ENCODE measurements around the gene FARS2.

Gene FARS2

GRCh38 chr6:5249451-5250122 is 11.7 kb upstream of the FARS2 start:
- no peak for DNase-seq

DNA sequence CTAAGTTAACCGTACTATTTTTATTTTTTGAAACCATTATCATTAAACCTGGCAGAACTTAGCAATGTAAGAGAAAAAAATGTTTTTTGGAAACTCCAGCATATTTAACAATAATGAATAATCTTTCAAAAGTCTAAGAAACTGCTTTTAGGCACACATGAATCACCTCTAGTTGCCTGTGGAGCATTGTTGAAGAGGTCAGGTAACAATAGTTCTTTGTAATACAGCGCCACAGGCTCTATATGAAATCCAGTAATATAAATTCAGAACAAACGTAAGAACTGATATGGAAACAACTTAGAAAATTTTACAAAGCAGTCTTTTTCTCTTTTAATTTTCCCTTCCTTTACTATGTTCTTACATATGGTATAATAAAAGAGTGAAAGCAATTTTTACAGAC is 10.9 kb upstream of the FARS2 start:
- no peak for DNase-seq

DNA sequence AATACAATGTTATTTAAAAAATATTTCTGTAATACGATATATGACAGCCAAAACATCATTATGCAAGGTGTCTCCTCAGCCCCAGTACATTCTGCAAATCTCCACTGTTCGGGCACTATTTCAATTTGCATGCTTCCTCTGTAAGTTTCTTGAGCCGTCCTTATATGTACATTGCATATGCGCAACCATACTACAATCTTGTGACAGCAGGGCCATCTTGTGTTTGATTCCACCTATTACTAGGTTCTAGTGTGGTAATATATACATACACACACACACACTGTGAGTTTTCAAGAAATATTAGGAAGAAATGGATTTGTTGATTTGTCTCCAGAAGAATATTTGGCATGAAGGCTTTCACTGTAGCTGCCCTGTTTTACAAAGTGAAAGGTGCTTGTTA is 10.4 kb upstream of the FARS2 start:
- DNase-seq = no peak

DNA sequence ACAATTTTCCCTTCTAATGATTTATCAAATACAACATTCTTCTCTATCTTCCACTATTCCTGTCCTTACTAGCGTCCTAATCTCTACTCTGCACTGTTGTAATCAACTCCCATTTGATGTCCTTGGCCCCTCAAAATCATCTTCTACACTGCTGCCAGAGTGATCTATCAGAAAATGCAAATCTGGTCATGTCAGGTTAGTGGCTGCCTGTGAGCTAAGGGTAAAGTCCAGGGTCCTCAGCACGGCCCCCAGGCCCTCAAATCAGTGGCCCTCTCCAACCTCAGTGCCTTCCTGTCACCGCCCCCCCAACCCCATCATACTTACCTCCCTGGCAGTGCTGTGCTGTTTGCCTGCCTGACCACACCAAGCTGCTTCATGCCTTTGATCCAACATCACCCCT is 4.4 kb upstream of the FARS2 start:
- no peak for DNase-seq

- no peak for DNase-seq
Measured at GRCh38 chr6:5257400-5257799, 3.9 kb upstream of the FARS2 start.

DNA sequence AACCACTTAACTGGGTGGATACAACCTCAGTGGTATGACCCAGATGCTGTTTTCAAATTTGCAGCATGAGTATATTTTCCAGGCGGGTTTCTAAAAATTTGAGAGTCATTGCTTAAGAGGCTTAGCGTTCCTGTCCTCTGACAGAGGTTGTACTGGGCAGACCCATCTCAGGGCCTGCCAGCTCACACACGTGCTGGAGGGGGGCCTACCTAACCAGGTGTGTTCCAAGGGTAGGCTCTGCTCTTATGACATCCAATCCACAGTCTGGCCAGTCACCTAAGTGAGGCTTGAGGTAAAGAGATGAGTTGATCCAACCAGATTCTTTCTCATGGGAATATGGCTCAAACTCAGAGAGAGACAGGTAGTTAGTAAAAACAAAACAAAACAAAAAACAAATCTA is 1.9 kb upstream of the FARS2 start:
- DNase-seq = no peak

DNA sequence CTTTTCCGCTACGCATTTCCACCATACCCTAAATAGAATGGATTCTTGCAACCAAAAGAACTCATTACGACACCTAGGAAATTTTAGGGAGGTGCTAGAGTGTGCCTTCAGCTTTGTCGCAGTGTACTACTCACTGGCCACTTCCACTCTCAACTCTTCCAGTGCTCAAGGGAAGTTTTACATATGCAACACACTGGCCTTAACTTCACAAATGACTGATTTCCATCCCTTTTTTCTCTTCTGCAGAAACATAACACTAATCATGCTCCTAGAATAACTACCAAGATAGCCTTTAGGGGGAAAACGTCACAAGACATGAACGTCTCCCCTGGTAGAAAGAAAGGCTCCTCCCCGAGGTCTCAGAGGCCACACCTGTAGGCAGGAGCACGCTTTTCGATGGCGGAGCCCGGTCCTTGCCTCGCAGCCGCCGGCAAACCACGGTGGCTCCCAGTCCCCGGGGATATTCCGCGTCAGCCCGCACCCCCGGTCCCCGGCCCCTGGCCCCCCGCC is 1.1 kb upstream of the FARS2 start:
- peak; percentile 75 for DNase-seq

- DNase-seq = no peak
Measured at GRCh38 chr6:5261545-5262109, 314 bp downstream of the FARS2 start.

GRCh38 chr6:5266423-5266822 is 5.1 kb downstream of the FARS2 start:
- no peak for DNase-seq

GRCh38 chr6:5270093-5270680 is 8.9 kb downstream of the FARS2 start:
- no peak for DNase-seq

GRCh38 chr6:5271926-5272325 is 10.6 kb downstream of the FARS2 start:
- DNase-seq = no peak

- DNase-seq = no peak
Measured at GRCh38 chr6:5274231-5274630, 12.9 kb downstream of the FARS2 start.

DNA sequence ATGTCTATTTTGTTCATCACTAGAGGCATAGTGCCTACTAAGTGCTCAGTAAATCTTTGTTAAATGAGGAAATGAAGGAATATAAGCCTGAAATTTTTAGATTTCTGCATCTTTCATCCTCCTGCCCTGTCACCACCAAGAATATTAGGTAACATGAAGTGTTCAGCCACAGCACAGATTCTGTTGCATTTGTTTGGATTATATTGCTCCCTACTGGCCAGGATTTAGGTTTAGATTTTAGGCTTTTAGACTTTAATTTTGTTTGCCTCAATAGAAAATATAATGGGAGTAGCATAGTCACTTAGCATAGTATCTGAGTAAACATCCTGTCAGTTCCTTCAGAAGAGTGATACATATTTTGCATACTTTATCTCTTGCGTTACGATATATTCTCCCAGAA is 14.2 kb downstream of the FARS2 start:
- DNase-seq = no peak

- no peak for DNase-seq
Measured at GRCh38 chr6:5276581-5276980, 15.3 kb downstream of the FARS2 start.

GRCh38 chr6:5277589-5277988 is 16.3 kb downstream of the FARS2 start:
- no peak for DNase-seq

DNA sequence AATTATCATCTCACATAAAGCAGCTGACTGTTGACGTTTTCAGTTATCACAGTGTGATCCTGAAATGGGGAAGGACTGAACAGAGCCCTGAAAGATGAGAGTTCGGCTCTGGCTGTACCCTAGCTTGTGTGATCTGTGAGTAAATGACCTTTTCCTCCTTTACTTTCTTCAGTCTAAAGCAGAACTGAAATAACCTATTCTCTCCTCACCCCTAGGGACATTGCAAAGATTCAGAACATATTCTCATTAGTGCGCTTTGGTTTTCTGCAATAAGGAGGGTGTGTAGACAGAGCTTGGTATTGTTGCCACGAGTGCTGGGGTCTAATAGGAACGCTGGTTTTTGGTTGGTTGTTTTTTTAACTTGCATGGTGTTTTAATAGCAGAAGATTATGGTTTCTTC is 16.7 kb downstream of the FARS2 start:
- no peak for DNase-seq

DNA sequence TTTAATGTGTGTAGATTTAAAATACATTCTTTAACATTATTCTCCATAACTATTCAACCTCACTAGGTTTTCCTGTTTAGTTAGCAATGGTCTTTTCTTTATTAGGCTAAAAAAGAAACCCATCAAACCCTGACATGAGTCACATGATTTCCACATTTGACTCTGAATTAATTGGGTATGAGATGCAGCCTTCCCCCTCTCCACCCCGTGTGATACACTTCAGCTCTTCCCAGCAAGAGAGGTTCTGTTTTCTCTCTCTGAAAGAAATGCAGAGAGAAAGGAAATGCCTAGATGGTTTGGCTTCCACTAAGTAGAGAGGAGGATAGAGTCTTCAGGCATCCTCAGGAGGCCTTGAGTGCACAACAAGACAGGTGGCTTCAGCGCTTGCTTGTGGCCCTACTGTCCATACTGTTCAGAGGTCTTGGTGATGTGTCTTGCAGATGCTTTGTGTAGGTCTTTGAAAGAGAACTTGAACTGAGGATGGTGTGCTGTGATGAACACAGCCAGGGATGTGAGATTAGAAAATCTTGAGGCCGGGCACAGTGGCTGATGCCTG is 17.3 kb downstream of the FARS2 start:
- DNase-seq = no peak

DNA sequence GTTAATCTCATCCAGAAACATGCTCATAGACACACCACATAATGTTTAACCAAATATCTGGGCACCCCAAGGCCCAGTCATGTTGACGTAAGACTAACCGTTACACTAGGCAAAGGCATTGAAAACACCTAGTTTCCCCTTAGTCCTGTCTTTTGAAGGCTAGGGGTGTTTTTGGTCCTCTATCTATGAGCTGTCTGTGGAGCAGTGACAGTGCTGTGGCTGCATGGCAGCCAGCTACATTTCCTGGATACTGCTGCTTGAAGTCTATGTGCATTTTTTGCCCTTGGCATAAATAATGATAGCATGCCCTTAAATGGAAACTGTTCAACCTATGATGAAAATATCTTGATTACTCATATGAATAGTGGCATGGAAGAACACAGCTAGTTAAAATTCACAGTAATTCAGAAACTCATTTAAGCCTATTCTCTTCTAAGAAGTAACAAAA is 18.6 kb downstream of the FARS2 start:
- no peak for DNase-seq

DNA sequence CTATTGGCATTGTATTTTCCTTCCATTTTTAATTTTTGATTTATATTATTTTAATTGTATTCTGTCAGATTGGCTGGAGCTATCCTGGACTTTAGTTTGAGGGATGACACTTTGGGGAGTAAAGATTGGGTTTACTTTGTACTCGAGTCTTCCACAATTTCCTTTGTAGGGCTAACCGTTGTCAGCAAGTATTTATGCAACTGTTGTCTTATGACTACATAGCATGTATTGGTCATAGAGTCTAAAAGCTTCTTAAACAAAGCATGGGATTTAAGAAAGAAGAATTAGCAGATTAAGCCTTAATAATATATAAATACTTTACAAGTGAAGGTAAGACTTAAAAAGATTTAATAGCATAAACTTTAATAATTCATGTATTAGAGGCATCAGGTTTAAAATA is 19.6 kb downstream of the FARS2 start:
- no peak for DNase-seq

- no peak for DNase-seq
Measured at GRCh38 chr6:5282191-5282623, 20.9 kb downstream of the FARS2 start.

DNA sequence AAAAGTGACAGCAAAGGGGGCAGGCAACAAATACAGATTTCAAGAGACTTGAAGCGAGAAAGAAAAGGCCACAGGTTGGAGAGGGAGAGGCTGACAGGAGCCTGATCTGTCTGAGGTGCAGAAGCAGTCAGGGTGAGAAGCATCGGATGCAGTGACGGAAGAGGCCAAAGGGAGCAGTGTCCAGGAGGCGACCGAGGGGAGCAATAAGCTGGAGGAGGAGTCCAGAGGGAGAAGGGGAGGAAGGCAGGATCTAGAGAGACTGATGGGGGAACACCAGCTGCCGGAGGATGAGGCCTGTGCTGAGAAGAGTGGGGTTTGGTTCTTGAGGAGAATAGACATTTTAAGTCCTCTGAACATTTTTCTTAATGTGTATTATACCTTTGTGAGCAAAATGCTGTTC is 23.8 kb downstream of the FARS2 start:
- DNase-seq = no peak

DNA sequence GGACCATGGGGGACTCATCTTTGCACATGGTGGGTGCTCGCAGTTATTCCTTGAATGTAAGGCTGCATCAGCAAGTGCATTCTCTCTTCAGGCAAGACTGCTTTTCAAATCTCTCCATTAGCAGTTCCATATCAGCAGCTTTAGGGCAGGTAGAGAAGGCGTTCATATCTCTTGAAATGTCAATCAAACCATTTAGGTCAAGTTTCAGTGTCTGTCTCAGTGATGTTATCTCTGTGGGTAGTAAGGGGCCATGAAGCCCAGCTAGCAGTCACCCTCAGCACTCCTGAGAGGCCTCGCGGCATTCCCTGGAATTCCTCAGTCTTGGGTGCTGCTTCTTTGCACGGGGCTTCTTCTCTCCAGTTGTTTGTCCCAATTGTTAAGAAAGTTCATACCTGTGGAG is 24.2 kb downstream of the FARS2 start:
- DNase-seq = no peak

- no peak for DNase-seq
Measured at GRCh38 chr6:5286780-5287179, 25.5 kb downstream of the FARS2 start.
